Stomach (tissue), 4 donors: ENCODE data around the gene ZFR2.

Experiments
- EP300 ChIP-seq: sonication (generic); formaldehyde crosslinking; IDR thresholded peaks from one replicate; pipeline ENCODE4 v1.6.1; 2017; ENCODE audit warnings: antibody characterized with exemption
- POLR2A ChIP-seq, 4 donors: fragments of 450-650 bp; IDR thresholded peaks; one replicate each; pipeline ENCODE4 v1.6.1; 2016; ENCODE audit warnings: antibody characterized with exemption in 4 of 4, control low read depth in 2 of 4, mild to moderate bottlenecking in 1 of 4, moderate library complexity in 1 of 4
- POLR2AphosphoS5 ChIP-seq, 3 donors: sonication (generic); formaldehyde crosslinking; IDR thresholded peaks; one replicate each; pipeline ENCODE4 v1.6.1; 2016; ENCODE audit warnings: antibody characterized with exemption in 3 of 3
- TF ChIP-seq, protein P1 (sequence below), 7 experiments: fragments of 450-650 bp in 4 of 7; fragments of 200-600 bp in 3 of 7; sonication (generic) in 3 of 7; IDR thresholded peaks; one replicate each; pipeline ENCODE4 v1.5.1; 2016 to 2019; ENCODE audit warnings: antibody characterized with exemption in 7 of 7, control low read depth in 2 of 7, mild to moderate bottlenecking in 1 of 7

DNA sequence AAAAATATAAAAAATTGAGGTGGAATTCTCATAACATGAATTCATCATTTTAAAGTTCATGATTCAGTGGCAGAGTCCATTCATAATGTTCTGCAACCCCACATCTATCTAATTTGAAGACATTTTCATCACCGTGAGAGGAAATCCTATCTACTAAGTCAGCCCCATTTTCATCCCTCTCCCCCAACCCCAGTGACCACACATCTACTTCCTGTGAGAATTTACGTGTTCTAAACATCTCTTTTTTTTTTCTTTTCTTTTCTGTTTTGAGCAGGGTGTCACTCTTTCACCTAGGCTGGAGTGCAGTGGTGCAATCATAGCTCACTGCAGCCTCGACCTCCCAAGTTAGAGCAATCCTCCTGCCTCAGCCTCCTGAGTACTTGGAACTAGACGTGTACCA, 29.1 kb upstream of the ZFR2 start:
- no peak for TF ChIP-seq EP300
- TF ChIP-seq, protein P1, sequence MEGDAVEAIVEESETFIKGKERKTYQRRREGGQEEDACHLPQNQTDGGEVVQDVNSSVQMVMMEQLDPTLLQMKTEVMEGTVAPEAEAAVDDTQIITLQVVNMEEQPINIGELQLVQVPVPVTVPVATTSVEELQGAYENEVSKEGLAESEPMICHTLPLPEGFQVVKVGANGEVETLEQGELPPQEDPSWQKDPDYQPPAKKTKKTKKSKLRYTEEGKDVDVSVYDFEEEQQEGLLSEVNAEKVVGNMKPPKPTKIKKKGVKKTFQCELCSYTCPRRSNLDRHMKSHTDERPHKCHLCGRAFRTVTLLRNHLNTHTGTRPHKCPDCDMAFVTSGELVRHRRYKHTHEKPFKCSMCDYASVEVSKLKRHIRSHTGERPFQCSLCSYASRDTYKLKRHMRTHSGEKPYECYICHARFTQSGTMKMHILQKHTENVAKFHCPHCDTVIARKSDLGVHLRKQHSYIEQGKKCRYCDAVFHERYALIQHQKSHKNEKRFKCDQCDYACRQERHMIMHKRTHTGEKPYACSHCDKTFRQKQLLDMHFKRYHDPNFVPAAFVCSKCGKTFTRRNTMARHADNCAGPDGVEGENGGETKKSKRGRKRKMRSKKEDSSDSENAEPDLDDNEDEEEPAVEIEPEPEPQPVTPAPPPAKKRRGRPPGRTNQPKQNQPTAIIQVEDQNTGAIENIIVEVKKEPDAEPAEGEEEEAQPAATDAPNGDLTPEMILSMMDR (IDR thresholded peaks at IDR 0.05), result no peak
- no peak for TF ChIP-seq POLR2A (IDR thresholded peaks at IDR 0.05)
- no peak for TF ChIP-seq POLR2AphosphoS5 (IDR thresholded peaks at IDR 0.05)
